Ureter (tissue), 1 donor: ENCODE data around the gene ACTMAP. TPM values are rescaled to one million over a fixed set of nuclear protein-coding genes. Genes with fewer than 3 reads are reported as not detected.
"Not testable (repeated sequence)": the region's sequence is repeated elsewhere in the genome, so short reads cannot be mapped to it uniquely, and the experiment has no call there.

Source experiments
- DNase-seq: peaks from one replicate; pipeline ENCODE4 v3.0.0-alpha.2; 2020; ENCODE audit warnings: low spot score
- total RNA-seq: library from RNA; stranded (reverse); gene quantifications from one replicate; pipeline ENCODE4 v1.2.4, GENCODE V29; 2023
- donor health status: DM: yes; HTN: yes; CAD: no.

ACTMAP gene
- total RNA-seq, 1 donor from 2014 or later, result 11.3 TPM

- no peak for DNase-seq
Measured at GRCh38 chr19:40743926-40744325, 6.4 kb downstream of the ACTMAP start.

GRCh38 chr19:40742886-40743285 lies 7.4 kb downstream of the ACTMAP start:
- no peak for DNase-seq

- no peak for DNase-seq
Measured at GRCh38 chr19:40742477-40742876, 7.8 kb downstream of the ACTMAP start.

- no peak for DNase-seq
Measured at GRCh38 chr19:40741527-40742390, 8.5 kb downstream of the ACTMAP start.

- no peak for DNase-seq
Measured at GRCh38 chr19:40740747-40741146, 9.5 kb downstream of the ACTMAP start.

GRCh38 chr19:40739871-40740703 lies 10.2 kb downstream of the ACTMAP start:
- no peak for DNase-seq

- DNase-seq, result no peak
Measured at GRCh38 chr19:40739030-40739839, 11.0 kb downstream of the ACTMAP start.

GRCh38 chr19:40737102-40737644 lies 13.1 kb downstream of the ACTMAP start:
- no peak for DNase-seq

GRCh38 chr19:40736661-40737060 lies 13.6 kb downstream of the ACTMAP start:
- no peak for DNase-seq

- no peak for DNase-seq
Measured at GRCh38 chr19:40735013-40735771, 15.1 kb downstream of the ACTMAP start.

GRCh38 chr19:40733149-40733548 lies 17.1 kb downstream of the ACTMAP start:
- no peak for DNase-seq

- not testable (repeated sequence) for DNase-seq
Measured at GRCh38 chr19:40732304-40732703, 18.0 kb downstream of the ACTMAP start.

- not testable (repeated sequence) for DNase-seq
Measured at GRCh38 chr19:40730065-40730464, 20.2 kb downstream of the ACTMAP start.

GRCh38 chr19:40726279-40726678 lies 24.0 kb downstream of the ACTMAP start:
- no peak for DNase-seq

GRCh38 chr19:40724855-40725254 lies 25.4 kb downstream of the ACTMAP start:
- DNase-seq, result no peak

- DNase-seq, result no peak
Measured at GRCh38 chr19:40724315-40724714, 26.0 kb downstream of the ACTMAP start.

GRCh38 chr19:40723661-40724254 lies 26.5 kb downstream of the ACTMAP start:
- no peak for DNase-seq

GRCh38 chr19:40721936-40722661 lies 28.2 kb downstream of the ACTMAP start:
- no peak for DNase-seq

- DNase-seq, result no peak
Measured at GRCh38 chr19:40721140-40721486, 29.2 kb downstream of the ACTMAP start.

- no peak for DNase-seq
Measured at GRCh38 chr19:40719414-40719894, 30.8 kb downstream of the ACTMAP start.
